ENCODE results near the gene POLRMT.
"Not testable (repeated sequence)": the region's sequence is repeated elsewhere in the genome, so short reads cannot be mapped to it uniquely, and the experiment has no call there.

POLRMT gene

DNA sequence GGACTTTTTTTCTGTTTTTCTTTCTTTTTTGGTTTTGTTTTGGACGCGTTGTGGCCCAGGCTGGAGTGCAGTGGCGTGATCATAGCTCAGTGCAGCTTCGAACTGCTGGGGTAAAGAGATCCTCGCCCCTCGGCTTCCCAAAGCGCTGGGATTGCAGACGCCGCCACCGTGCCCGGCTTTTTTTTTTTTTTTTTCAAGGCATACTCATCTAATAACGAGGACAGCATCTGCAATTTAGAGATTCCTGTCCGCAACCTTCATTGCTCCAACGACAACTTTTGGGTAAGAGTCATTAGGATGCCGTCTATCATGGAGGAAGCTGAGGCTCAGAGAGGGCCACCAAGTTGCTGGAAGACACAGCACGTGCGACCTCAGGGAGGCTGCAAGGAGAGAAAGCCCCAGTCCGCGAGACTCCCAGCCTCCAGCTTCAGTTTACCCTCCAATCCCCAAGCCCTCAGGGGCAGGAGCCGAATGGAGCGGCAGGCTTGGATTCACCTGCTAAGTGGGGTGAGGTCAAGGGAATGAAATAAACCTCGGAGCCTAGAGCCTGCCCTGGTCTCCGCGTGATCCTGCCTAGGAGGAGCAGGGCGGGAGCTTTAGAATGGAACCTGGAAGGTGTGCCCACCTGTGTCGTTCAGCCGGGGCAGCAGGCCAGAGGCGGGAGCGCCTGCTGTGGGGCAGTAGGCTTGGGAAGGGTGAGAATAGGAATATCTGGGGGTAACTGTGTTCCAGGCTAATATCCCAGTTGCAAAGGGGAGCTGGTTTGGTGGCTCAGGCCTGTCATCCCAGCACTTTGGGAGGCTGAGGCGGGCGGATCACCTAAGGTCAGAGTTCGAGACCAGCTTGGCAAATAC is 676 bp upstream of the POLRMT start:
- peak overlapping the region; percentile 98 for H3K4me3 Mint-ChIP-seq
- no peak for DNase-seq (ENCODE audit: low spot score)
- no peaks in the 10 kb centered on the region for H3K9me3 Mint-ChIP-seq
- peaks cover 10% of the 10 kb centered on the region for H3K4me1 Mint-ChIP-seq (ENCODE audit: low read depth)
- peak overlapping the region; percentile 72 for H3K27ac Mint-ChIP-seq
- peaks cover 5% of the 10 kb centered on the region for H3K36me3 Mint-ChIP-seq (ENCODE audit: low read depth)
- peaks cover 7% of the 10 kb centered on the region for H3K27me3 Mint-ChIP-seq (ENCODE audit: low read depth)

DNA sequence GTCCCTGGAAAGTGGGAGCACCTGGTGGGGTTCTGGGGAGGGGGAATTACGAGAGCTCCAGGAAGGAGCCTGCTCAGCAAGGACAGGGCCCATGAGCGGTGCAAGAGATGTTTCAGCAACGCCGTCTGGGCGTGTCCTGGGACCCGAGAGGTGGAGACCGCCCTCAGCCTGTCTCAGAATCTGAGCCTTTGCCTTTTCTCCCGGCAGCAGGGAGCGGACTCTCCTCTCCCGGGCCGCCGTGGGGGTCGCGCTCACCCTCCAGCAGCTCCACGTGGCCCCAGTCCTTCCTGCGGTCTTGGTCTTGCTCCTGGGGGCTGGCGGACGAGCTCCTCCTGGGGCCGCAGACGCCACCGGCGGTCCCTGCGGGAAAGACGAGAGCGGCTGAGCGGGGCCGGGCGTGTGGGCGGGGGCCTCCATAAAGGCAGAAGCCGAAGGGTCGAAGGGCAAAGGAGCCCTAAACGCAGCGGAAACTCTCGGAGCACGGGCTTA is 714 bp downstream of the POLRMT start:
- peaks cover 4% of the 10 kb centered on the region for H3K27me3 Mint-ChIP-seq (ENCODE audit: low read depth)
- H3K9me3 Mint-ChIP-seq, result no peaks in the 10 kb centered on the region
- peak overlapping the region; percentile 95 for H3K27ac Mint-ChIP-seq

DNA sequence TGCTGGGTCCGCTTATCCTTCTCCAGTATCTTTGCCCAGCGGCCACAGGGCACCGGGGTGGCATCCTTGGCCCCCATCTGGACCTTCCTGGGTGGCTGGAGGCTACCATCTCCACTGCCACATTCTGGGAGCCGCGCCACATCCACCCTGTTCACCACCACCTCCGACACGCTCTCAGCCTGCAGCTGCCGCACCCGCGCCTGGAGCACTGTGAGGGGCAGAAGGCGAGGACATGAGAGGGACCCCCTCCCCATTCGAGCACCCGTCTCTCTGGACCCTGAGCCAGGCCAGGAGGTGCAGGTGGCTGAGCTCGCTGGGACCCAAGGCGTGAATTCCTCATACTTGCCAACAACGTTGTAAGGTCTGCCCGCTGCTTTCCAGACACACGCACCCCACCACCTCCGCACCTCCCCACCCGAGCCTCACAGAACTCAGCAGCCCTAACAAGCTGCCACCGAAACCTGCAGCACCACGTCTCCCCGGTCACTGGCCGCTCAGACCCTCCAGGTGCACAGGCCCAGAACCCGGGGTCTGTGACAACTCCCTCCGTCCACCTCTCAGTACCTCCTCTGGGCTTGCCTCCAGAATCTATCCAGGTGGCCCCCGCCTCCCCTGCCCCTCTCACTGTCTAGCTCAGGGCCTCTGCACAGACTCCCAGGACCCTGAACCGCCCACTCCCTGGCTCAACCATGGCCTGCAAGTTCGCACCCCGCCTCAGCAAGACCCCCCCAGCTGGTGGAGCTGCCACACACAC is 3.2 kb downstream of the POLRMT start:
- H3K9me3 Mint-ChIP-seq, result no peaks in the 10 kb centered on the region
- DNase-seq (ENCODE audit: low spot score), result no peak

More for the DNA sequence above, 714 bp downstream of the POLRMT start:
- peaks cover 13% of the 10 kb centered on the region for H3K4me1 Mint-ChIP-seq (ENCODE audit: low read depth)
- H3K4me3 Mint-ChIP-seq, result peak overlapping the region; percentile 98
- DNase-seq (ENCODE audit: low spot score), result peak; percentile 53
- peaks cover 15% of the 10 kb centered on the region for H3K36me3 Mint-ChIP-seq (ENCODE audit: low read depth)

DNA sequence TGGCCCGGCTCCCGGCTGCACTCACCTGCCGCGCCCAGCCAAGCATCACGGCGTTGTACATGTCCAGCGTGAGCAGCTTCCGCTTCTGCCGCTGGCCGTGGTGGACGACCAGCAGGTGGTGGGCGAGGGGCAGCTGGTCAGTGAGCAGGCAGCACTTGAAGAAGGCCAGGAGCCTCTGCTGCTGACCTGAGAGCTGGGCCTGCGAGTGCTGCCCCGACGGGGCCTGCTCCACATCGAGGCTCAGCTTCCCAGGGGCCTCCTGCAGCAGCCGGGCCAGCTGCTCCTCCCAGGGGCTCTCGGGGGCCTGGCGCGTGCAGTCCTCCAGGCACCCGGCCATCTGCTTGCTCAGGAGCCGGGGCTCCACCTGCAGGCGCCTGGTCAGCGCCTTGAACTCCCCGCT is 3.8 kb downstream of the POLRMT start:
- H3K27ac Mint-ChIP-seq; H3K9me3 Mint-ChIP-seq; H3K4me3 Mint-ChIP-seq; H3K27me3 Mint-ChIP-seq (ENCODE audit: low read depth); DNase-seq (ENCODE audit: low spot score): not testable (repeated sequence)
- Mint-ChIP-seq H3K4me1 (ENCODE audit: low read depth) (peaks cover 13% of the 10 kb centered on the region), H3K36me3 (ENCODE audit: low read depth) (peaks cover 19% of the 10 kb centered on the region)

More for the DNA sequence above, 3.2 kb downstream of the POLRMT start:
- Mint-ChIP-seq H3K27me3 (ENCODE audit: low read depth) (no peaks in the 10 kb centered on the region), H3K36me3 (ENCODE audit: low read depth) (peaks cover 19% of the 10 kb centered on the region), H3K4me3 (no peak overlapping the region), H3K27ac (peak overlapping the region; percentile 26), H3K4me1 (ENCODE audit: low read depth) (peaks cover 13% of the 10 kb centered on the region)

DNA sequence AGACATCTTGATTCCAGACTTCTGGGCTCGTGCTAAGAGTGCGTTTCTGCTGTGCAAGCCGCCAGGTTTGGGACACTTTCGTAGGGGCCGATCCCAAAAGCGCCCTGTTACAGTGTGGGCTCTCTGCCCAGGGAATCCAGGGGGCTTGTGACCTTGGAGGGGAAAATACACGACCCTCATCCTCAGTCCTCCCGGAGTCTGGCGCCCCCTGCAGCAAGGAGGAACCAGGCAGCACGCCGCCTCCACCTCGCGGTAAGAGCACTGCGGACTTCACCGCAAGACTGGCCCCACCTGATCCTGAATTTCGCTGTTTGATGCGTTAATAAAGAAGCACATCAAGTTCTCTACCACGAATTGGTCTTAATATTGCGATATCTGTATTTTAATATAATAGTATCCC is 5.2 kb downstream of the POLRMT start:
- Mint-ChIP-seq H3K27me3 (ENCODE audit: low read depth) (no peaks in the 10 kb centered on the region), H3K4me3 (no peak overlapping the region), H3K36me3 (ENCODE audit: low read depth) (peaks cover 19% of the 10 kb centered on the region), H3K9me3 (no peaks in the 10 kb centered on the region), H3K4me1 (ENCODE audit: low read depth) (peaks cover 6% of the 10 kb centered on the region), H3K27ac (no peak overlapping the region)
- DNase-seq (ENCODE audit: low spot score), result no peak

DNA sequence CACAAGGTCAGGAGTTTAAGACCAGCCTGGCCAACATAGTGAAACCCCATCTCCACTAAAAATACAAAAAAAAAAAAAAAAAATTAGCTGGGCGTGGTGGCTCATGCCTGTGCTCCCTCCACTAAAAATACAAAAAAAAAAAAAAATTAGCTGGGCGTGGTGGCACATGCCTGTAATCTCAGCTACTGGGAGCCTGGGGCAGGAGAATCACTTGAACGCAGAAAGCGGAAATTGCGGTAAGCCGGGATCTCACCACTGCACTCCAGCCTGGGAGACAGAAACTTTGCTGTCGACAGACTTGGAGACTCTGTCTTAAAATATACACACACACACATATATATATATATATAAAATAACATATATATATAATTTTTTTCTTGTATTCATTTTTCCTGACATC is 6.8 kb downstream of the POLRMT start:
- DNase-seq (ENCODE audit: low spot score); H3K4me1 Mint-ChIP-seq (ENCODE audit: low read depth); H3K27me3 Mint-ChIP-seq (ENCODE audit: low read depth); H3K4me3 Mint-ChIP-seq; H3K9me3 Mint-ChIP-seq; H3K27ac Mint-ChIP-seq: not testable (repeated sequence)
- H3K36me3 Mint-ChIP-seq (ENCODE audit: low read depth), result peaks cover 19% of the 10 kb centered on the region

DNA sequence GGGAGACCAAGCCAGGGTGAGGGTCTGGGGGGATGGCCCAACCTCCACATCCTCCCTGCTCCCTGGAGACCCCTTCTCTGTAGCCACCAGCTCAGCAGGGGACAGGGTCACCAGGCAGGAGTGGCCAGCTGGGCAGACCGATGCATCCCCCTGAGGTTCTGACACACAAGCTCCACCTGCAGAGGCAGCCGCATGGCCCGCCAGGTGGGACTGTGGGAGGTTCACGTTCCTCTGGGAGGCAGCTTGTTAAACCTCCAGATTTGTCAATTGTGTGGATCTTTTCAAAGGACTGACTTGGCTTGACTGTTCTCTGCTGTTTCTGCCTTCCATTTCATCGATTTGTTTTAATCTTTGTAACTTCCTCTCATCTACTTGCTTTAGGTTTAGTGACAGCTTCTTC is 8.1 kb downstream of the POLRMT start:
- peaks cover 4% of the 10 kb centered on the region for H3K4me1 Mint-ChIP-seq (ENCODE audit: low read depth)
- H3K27ac Mint-ChIP-seq, result no peak overlapping the region
- no peak for DNase-seq (ENCODE audit: low spot score)
- H3K4me3 Mint-ChIP-seq, result no peak overlapping the region
- H3K9me3 Mint-ChIP-seq, result no peaks in the 10 kb centered on the region
- H3K27me3 Mint-ChIP-seq (ENCODE audit: low read depth), result no peaks in the 10 kb centered on the region
- peaks cover 14% of the 10 kb centered on the region for H3K36me3 Mint-ChIP-seq (ENCODE audit: low read depth)

DNA sequence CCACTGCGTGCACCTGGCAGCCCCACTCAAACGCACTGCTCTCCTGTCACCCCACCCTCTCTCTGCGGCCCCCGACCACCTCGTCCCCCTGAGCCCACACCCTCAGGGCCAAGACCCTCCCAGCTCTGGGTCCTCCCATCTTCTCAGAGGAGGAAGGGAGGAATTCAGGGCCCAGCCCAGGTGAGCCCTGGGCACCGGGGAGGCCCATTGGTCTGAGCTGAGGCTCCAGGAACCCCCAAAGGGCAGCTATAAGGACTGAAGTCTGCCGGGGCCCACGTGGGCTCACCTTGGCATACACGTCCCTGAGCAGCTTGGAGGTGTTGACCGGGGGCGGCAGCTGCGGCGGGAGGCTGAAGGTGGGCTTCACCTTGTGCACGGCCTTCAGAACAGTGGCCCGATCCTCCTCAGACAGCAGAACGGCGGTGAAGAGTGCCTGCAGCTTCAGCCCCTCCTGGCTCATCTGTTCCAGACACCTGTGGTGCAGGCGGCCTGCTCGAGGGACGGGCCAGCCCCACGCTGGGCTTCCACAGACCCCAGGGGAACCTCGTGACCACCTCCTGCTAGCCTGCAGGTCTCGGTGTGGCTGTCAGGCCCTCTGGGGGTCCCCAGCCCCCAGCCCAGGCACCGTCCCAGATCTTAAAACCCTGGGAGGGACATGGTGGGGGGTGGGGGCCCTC is 8.8 kb downstream of the POLRMT start:
- Mint-ChIP-seq H3K4me3 (no peak overlapping the region), H3K9me3 (no peaks in the 10 kb centered on the region), H3K27ac (no peak overlapping the region), H3K4me1 (ENCODE audit: low read depth) (peaks cover 4% of the 10 kb centered on the region), H3K36me3 (ENCODE audit: low read depth) (peaks cover 16% of the 10 kb centered on the region), H3K27me3 (ENCODE audit: low read depth) (no peaks in the 10 kb centered on the region)
- no peak for DNase-seq (ENCODE audit: low spot score)

DNA sequence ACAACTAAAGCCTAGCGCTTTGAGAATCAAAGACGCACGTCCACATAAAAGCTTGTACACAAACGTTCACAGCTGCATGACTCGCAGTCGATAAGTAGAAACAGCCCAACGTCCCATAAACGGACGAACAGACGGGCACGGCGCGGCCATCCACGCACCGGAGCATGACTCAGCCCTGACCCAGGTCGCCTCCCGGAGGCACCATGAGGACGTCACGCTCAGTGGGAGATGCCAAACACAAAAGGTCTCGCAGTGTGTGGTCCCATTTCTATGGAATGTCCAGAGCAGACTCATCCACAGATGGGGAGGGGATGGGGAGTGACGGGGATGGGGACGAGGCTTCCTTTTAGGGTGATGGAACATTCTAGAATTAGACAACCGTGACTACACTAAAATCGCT is 9.4 kb downstream of the POLRMT start:
- peaks cover 2% of the 10 kb centered on the region for H3K4me1 Mint-ChIP-seq (ENCODE audit: low read depth)
- no peaks in the 10 kb centered on the region for H3K9me3 Mint-ChIP-seq
- DNase-seq (ENCODE audit: low spot score), result no peak
- H3K4me3 Mint-ChIP-seq, result no peak overlapping the region
- peaks cover 18% of the 10 kb centered on the region for H3K36me3 Mint-ChIP-seq (ENCODE audit: low read depth)
- no peak overlapping the region for H3K27ac Mint-ChIP-seq
- no peaks in the 10 kb centered on the region for H3K27me3 Mint-ChIP-seq (ENCODE audit: low read depth)

DNA sequence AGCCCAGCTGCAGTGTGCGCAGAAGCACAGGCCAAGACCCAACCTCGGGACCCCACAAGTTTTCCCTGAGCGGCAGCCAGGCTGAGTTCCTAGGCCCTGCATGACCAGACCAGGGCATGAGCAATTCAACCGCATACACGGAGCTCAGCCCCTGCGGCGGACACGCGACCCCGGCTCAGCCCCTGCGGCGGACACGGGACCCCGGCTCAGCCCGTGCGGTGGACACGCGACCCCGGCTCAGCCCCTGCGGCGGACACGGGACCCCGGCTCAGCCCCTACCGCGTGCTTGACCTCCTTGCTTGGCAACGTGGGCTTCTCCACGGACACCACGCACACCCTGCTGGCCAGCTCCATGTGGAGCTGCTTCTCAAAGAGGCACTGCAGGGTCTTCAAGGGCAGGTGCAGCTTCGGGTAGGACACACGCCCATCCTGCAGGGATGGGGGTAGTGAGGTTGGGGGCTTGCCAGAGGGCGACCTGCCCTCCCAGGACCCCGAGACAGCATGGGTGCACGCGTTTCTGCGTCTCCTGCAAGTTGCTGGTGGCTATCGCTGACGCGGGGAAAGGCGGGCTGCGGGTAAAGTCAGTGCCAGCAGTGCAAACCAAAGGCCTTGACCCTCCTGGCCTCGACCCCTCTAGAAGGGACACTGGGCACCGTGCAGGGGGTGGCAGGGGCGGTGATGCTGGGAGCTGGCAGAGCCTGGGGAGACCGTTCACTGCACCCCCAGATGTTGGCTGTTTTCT is 10.0 kb downstream of the POLRMT start:
- no peak for DNase-seq (ENCODE audit: low spot score)
- Mint-ChIP-seq H3K27ac (no peak overlapping the region), H3K4me1 (ENCODE audit: low read depth) (no peaks in the 10 kb centered on the region), H3K9me3 (no peaks in the 10 kb centered on the region), H3K4me3 (no peak overlapping the region), H3K36me3 (ENCODE audit: low read depth) (peaks cover 18% of the 10 kb centered on the region), H3K27me3 (ENCODE audit: low read depth) (no peaks in the 10 kb centered on the region)

DNA sequence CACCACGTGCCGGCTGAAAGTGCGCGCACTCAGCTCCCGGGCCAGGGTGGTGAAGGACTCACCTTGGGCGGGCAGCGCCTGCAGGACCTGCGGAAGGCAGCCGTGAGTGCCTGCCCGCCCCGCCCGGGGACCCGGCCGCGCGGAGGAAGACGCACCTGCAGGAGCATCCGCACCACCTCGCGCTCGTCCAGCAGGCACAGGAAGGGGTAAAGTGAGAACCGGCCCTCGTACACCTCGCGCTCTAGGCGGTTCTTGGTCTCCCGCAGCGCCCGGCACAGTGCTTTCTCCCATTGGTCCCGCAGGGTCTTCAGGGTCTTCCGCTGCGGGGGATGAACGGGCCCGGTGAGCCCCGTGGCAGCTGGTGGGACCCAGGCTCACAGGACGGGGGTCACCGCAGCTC is 10.7 kb downstream of the POLRMT start:
- no peak overlapping the region for H3K27ac Mint-ChIP-seq
- no peak overlapping the region for H3K4me3 Mint-ChIP-seq
- H3K9me3 Mint-ChIP-seq, result no peaks in the 10 kb centered on the region
- H3K27me3 Mint-ChIP-seq (ENCODE audit: low read depth), result no peaks in the 10 kb centered on the region
- no peak for DNase-seq (ENCODE audit: low spot score)
- H3K4me1 Mint-ChIP-seq (ENCODE audit: low read depth), result no peaks in the 10 kb centered on the region
- H3K36me3 Mint-ChIP-seq (ENCODE audit: low read depth), result peaks cover 14% of the 10 kb centered on the region

DNA sequence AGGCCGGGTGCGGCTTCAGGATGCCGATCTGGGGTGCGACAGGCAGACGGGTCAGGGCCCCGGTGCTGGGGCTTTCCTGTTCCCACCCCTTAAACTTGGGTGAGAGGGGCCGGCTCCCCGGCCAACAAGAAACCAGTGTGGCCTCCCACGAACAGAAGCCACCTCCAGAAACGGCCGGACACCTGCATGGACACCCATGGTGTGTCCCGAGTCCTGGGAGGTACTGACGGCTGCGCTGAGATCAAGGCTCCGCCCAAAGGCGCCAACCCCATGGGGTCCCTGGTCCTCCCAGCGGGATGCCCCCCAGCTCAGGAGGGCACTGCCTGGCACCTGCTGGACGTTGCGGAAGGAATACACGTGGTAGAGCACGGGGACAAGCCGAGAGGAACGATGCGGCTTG is 11.5 kb downstream of the POLRMT start:
- H3K27ac Mint-ChIP-seq, result no peak overlapping the region
- no peaks in the 10 kb centered on the region for H3K4me1 Mint-ChIP-seq (ENCODE audit: low read depth)
- no peak overlapping the region for H3K4me3 Mint-ChIP-seq
- H3K27me3 Mint-ChIP-seq (ENCODE audit: low read depth), result no peaks in the 10 kb centered on the region
- DNase-seq (ENCODE audit: low spot score), result no peak
- H3K9me3 Mint-ChIP-seq, result no peaks in the 10 kb centered on the region
- peaks cover 13% of the 10 kb centered on the region for H3K36me3 Mint-ChIP-seq (ENCODE audit: low read depth)

DNA sequence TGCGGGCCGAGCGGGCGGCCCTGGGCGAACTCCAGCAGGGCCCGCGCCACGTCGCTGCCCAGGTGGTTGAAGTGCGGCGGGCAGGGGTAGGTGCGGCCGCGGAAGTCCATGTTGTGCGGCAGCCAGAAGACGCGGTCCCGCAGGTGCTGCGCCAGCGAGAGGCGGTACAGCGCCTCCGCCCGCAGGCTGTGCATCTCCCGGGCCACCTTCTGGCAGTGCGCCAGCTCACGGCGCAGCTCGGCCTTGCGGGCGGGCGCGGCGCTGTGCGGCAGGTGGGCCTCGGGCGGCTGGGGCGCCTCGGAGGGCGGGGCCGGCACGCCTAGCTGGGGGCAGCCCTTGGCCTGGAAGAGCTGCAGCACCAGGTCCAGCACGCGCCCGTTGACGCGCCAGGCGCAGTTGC is 12.1 kb downstream of the POLRMT start:
- DNase-seq (ENCODE audit: low spot score); H3K4me3 Mint-ChIP-seq: not testable (repeated sequence)

More for the DNA sequence above, 12.1 kb downstream of the POLRMT start:
- H3K36me3 Mint-ChIP-seq (ENCODE audit: low read depth), result peaks cover 12% of the 10 kb centered on the region
- H3K27ac Mint-ChIP-seq; H3K27me3 Mint-ChIP-seq (ENCODE audit: low read depth); H3K9me3 Mint-ChIP-seq; H3K4me1 Mint-ChIP-seq (ENCODE audit: low read depth): not testable (repeated sequence)
